Gastroesophageal sphincter (tissue), 4 donors: ENCODE data around the gene USP25. TPM values are rescaled to one million over a fixed set of nuclear protein-coding genes. Genes with fewer than 3 reads are reported as not detected.

Source experiments
- ATAC-seq: fragments of 150-250 bp; one replicate; pipeline ENCODE4 v1.9.1; 2016; ENCODE audit warnings: mild to moderate bottlenecking, moderate library complexity
- H3K27ac ChIP-seq, 4 donors: fragments of 200-600 bp; sonication (generic) in 3 of 4; 1 replicate in 3 of 4; 2 replicates in 1 of 4; pipeline ENCODE4 v1.5.1; 2016 to 2019
- H3K27me3 ChIP-seq: fragments of 200-600 bp; sonication (generic); one replicate; pipeline ENCODE4 v1.5.1; 2019
- H3K36me3 ChIP-seq, 2 donors: fragments of 200-600 bp; sonication (generic); one replicate each; pipeline ENCODE4 v1.5.1; 2019; ENCODE audit warnings: control low read depth in 1 of 2
- H3K4me1 ChIP-seq, 3 donors: fragments of 200-600 bp; sonication (generic); 1 replicate in 2 of 3; 2 replicates in 1 of 3; pipeline ENCODE4 v1.5.1; 2016 to 2019; ENCODE audit warnings: control low read depth in 2 of 3
- H3K4me3 ChIP-seq, 2 donors: fragments of 200-600 bp; sonication (generic); one replicate each; pipeline ENCODE4 v1.5.1; 2019; ENCODE audit warnings: mild to moderate bottlenecking in 1 of 2, moderate library complexity in 1 of 2
- H3K9me3 ChIP-seq, 3 donors: fragments of 200-600 bp; sonication (generic); one replicate each; pipeline ENCODE4 v1.5.1; 2017 to 2019; ENCODE audit warnings: control low read depth in 2 of 3
- CTCF ChIP-seq, 4 experiments: fragments of 200-600 bp in 2 of 4; fragments of 450-650 bp in 2 of 4; sonication (generic) in 1 of 4; IDR thresholded peaks; one replicate each; pipeline ENCODE4 v1.5.1; 2017 to 2019; ENCODE audit warnings: antibody characterized with exemption in 4 of 4, mild to moderate bottlenecking in 2 of 4, moderate library complexity in 2 of 4
- EP300 ChIP-seq: sonication (generic); formaldehyde crosslinking; IDR thresholded peaks from one replicate; pipeline ENCODE4 v1.6.1; 2017; ENCODE audit warnings: antibody characterized with exemption, mild to moderate bottlenecking
- POLR2A ChIP-seq, 2 donors: fragments of 450-650 bp; IDR thresholded peaks; one replicate each; pipeline ENCODE4 v1.6.1; 2017; ENCODE audit warnings: antibody characterized with exemption in 2 of 2, mild to moderate bottlenecking in 2 of 2, moderate library complexity in 1 of 2
- POLR2AphosphoS5 ChIP-seq: sonication (generic); formaldehyde crosslinking; IDR thresholded peaks from one replicate; pipeline ENCODE4 v1.6.1; 2017; ENCODE audit warnings: antibody characterized with exemption
- WGBS, 2 donors: methylation state at CpG; one replicate each; pipeline ENCODE4 v1.1.5; 2018; ENCODE audit warnings: low coverage in 1 of 2; 5-methylcytosine and 5-hydroxymethylcytosine counted together
- total RNA-seq, 4 donors: library from RNA; depleted of rRNA; stranded (reverse); fragments of >200 nt; gene quantifications; one replicate each; pipeline ENCODE4 v1.1.0, GENCODE V29; 2016

USP25 gene
- total RNA-seq, 4 donors from 2014 or later, result 51.2 to 77.3 (median 59.5) TPM

DNA sequence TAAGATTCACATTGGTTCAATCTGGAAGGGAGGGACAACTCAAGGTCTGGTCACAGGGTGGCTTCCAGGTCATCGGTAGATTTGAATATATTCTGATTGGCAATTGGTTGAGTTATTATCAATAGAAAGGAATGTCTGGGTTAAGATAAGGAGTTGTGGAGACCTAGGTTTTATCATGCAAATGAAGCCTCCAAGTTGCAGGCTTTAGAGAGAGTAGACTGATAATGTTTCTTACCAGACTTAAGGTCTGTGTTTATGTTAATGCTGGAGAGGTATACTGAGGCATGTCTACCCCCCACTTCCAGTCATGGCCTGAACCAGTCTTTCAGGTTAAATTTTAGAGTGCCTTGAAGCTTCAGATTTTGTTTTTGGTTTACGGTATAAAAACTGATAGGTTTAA lies 29.7 kb downstream of the USP25 start:
- Histone ChIP-seq H3K4me3 (no peak overlapping the region), H3K27me3 (no peaks in the 10 kb centered on the region), H3K4me1 (peaks cover 0 to 48% (median 5%) of the 10 kb centered on the region in 3 donors), H3K9me3 (no peaks in the 10 kb centered on the region), H3K27ac (no peak overlapping the region), H3K36me3 (no peaks in the 10 kb centered on the region)
- TF ChIP-seq EP300 (no peak), CTCF (IDR thresholded peaks at IDR 0.05) (no peak)
- ATAC-seq, result no peak
- WGBS, 2 donors, result 93 to 100% methylated on average over 2 of the region's 2 CpGs

DNA sequence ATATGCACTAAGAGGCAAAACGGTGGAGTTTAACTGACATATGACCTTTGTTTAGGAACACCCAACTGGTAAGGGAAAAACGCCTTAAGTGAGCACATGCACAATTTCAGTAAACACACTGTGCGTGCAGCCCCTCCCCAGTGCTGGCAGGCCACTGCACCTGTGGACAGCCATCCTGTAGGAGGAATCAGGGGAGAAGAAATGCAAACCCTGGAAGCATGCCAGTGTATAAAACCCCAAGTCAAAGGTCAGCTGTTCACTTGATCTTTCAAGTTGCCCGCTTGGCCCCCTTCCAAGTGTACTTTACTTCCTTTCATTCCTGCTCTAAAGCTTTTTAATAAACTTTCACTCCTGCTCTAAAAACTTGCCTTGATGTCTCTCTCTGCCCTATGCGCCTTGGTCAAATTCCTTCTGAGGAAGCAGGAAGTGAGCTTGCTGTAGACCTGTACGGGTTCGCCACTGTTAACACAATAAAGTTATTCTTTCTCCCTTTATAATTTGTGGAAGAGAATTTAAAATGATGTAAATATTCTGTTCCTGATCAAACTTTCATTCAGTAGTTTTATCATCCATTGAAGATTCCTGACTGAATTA lies 31.8 kb downstream of the USP25 start:
- Histone ChIP-seq H3K27me3 (no peaks in the 10 kb centered on the region), H3K36me3 (no peaks in the 10 kb centered on the region), H3K4me3 (no peak overlapping the region), H3K9me3 (no peaks in the 10 kb centered on the region), H3K27ac (no peak overlapping the region), H3K4me1 (peaks cover 0 to 47% (median 0%) of the 10 kb centered on the region in 3 donors)
- WGBS, 2 donors, result 75 to 84% methylated on average over 6 to 7 of the region's 7 CpGs
- ATAC-seq, result no peak
- TF ChIP-seq CTCF (IDR thresholded peaks at IDR 0.05) (no peak), POLR2AphosphoS5 (no peak), EP300 (no peak), POLR2A (IDR thresholded peaks at IDR 0.05) (no peak)

GRCh38 chr21:15763359-15763758 lies 33.6 kb downstream of the USP25 start:
- H3K27ac ChIP-seq, result no peak overlapping the region
- H3K36me3 ChIP-seq, result no peaks in the 10 kb centered on the region
- no peaks in the 10 kb centered on the region for H3K27me3 ChIP-seq
- 86 to 100% methylated on average over 1 of the region's 1 CpG for WGBS, 2 donors
- no peak for ATAC-seq
- TF ChIP-seq POLR2AphosphoS5 (no peak), EP300 (no peak), POLR2A (IDR thresholded peaks at IDR 0.05) (no peak), CTCF (IDR thresholded peaks at IDR 0.05) (no peak)
- no peaks in the 10 kb centered on the region for H3K9me3 ChIP-seq
- peaks cover 0 to 64% (median 4%) of the 10 kb centered on the region in 3 donors for H3K4me1 ChIP-seq
- H3K4me3 ChIP-seq, result no peak overlapping the region

DNA sequence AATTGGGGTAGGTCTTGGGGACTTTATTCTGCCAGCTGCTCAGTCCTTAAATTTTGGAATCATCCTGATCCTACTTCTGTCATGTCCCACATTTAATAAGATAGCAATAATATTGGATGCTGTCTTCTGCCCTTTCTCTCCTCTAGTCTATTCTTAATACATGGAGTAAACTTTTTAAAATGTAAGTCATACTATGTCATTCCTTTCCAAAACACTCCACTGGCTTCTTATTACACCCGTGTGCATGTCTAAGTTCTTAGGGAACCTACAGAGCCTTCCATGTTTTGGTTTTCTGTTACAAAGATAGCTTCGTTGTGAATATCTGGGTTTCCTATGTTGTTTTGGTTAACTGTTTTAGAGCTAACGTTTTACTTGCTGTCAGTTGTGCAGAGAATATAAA lies 35.1 kb downstream of the USP25 start:
- TF ChIP-seq POLR2A (IDR thresholded peaks at IDR 0.05) (no peak), EP300 (no peak), POLR2AphosphoS5 (no peak), CTCF (IDR thresholded peaks at IDR 0.05) (no peak)
- no peaks in the 10 kb centered on the region for H3K9me3 ChIP-seq
- H3K27ac ChIP-seq, result no peak overlapping the region
- H3K4me1 ChIP-seq, result peaks cover 3 to 75% (median 4%) of the 10 kb centered on the region in 3 donors
- no peak overlapping the region for H3K4me3 ChIP-seq
- H3K27me3 ChIP-seq, result no peaks in the 10 kb centered on the region
- whole genome bisulfite sequencing, 2 donors, result 24 to 37% methylated on average over 3 of the region's 3 CpGs
- ATAC-seq, result no peak
- H3K36me3 ChIP-seq, result no peaks in the 10 kb centered on the region

GRCh38 chr21:15766952-15767603 lies 37.3 kb downstream of the USP25 start:
- no peak for ATAC-seq
- Histone ChIP-seq H3K9me3 (no peaks in the 10 kb centered on the region), H3K4me3 (no peak overlapping the region), H3K36me3 (no peaks in the 10 kb centered on the region), H3K4me1 (peaks cover 3 to 73% (median 4%) of the 10 kb centered on the region in 3 donors), H3K27me3 (no peaks in the 10 kb centered on the region), H3K27ac (no peak overlapping the region)
- 44 to 50% methylated on average over 1 of the region's 1 CpG for WGBS, 2 donors
- no peak for TF ChIP-seq POLR2AphosphoS5
- TF ChIP-seq CTCF (IDR thresholded peaks at IDR 0.05), result no peak
- no peak for TF ChIP-seq EP300
- TF ChIP-seq POLR2A (IDR thresholded peaks at IDR 0.05), result no peak
